AG04450 (cell line): ENCODE data around the gene NLGN1. TPM values are rescaled to one million over a fixed set of nuclear protein-coding genes. Genes with fewer than 3 reads are reported as not detected.

Source experiments
- CTCF ChIA-PET: fragments of 300-600, 350-600 bp; formaldehyde crosslinking; extraction: SDS; loops from one replicate; lab custom pipeline; 2022; ENCODE audit warnings: antibody characterized with exemption, inconsistent platforms; lab: Charles Lee
- POLR2A ChIA-PET: fragments of 350-600 bp; formaldehyde crosslinking; extraction: SDS; loops from one replicate; lab custom pipeline; 2021; ENCODE audit warnings: antibody characterized with exemption, inconsistent platforms; lab: Yijun Ruan, JAX
- DNase-seq: peaks from one replicate; pipeline ENCODE4 v3.0.0-alpha.2; 2011; ENCODE audit warnings: low read depth, low spot score
- H3K27ac ChIP-seq: one replicate; pipeline ENCODE4 v1.5.1; 2012; ENCODE audit warnings: low read depth, low read length, control low read depth
- H3K27me3 ChIP-seq: one replicate; pipeline ENCODE4 v1.6.0; 2012; ENCODE audit warnings: low read length; ENCODE audit not compliant: control insufficient read depth, insufficient read depth
- H3K4me3 ChIP-seq: 2 replicates; pipeline ENCODE4 v1.5.1; 2011; ENCODE audit warnings: mild to moderate bottlenecking, low read depth, low read length, control low read depth
- H3K9me3 ChIP-seq: 2 replicates; pipeline ENCODE4 v1.5.1; 2012; ENCODE audit warnings: low read length; ENCODE audit not compliant: control insufficient read depth, insufficient read depth
- CTCF ChIP-seq: IDR thresholded peaks from 2 replicates; pipeline ENCODE4 v1.5.1; 2011; ENCODE audit warnings: low read depth, low read length, control low read depth, inconsistent platforms
- polyA plus RNA-seq: library from polyadenylated mRNA; depleted of rRNA; stranded (reverse); fragments of >200 nt; gene quantifications from 2 replicates; pipeline ENCODE4 v1.2.3, GENCODE V29; 2011

The NLGN1 gene
- polyA plus RNA-seq, 1 experiment: 1.7 TPM

GRCh38 chr3:173761161-173761560 lies 363.6 kb downstream of the NLGN1 start:
- POLR2A ChIA-PET: no interaction called here
- DNase-seq: no peak
- no peak for TF ChIP-seq CTCF
- Histone ChIP-seq H3K27ac (no peak overlapping the region), H3K4me3 (no peak overlapping the region), H3K9me3 (no peaks in the 10 kb centered on the region), H3K27me3 (no peaks in the 10 kb centered on the region)
- CTCF ChIA-PET: no interaction called here

- ChIA-PET CTCF (interaction anchor here (1.2 kb wide), 1 partner anchor 12 kb away, joined by 3 read pairs; no protein-coding TSS in a partner anchor), POLR2A (no interaction called here)
- no peak for TF ChIP-seq CTCF
- no peak for DNase-seq
- Histone ChIP-seq H3K4me3 (no peak overlapping the region), H3K9me3 (no peaks in the 10 kb centered on the region), H3K27ac (no peak overlapping the region), H3K27me3 (no peaks in the 10 kb centered on the region)
Observed at GRCh38 chr3:173762501-173762900, 365.0 kb downstream of the NLGN1 start.

GRCh38 chr3:173770011-173770410 lies 372.5 kb downstream of the NLGN1 start:
- POLR2A ChIA-PET: no interaction called here
- Histone ChIP-seq H3K9me3 (no peaks in the 10 kb centered on the region), H3K27me3 (no peaks in the 10 kb centered on the region), H3K27ac (no peak overlapping the region), H3K4me3 (no peak overlapping the region)
- no peak for DNase-seq
- TF ChIP-seq CTCF: no peak
- CTCF ChIA-PET: no interaction called here

- no peaks in the 10 kb centered on the region for H3K9me3 ChIP-seq
- H3K4me3 ChIP-seq: no peak overlapping the region
- TF ChIP-seq CTCF: no peak
- ChIA-PET CTCF (no interaction called here), POLR2A (no interaction called here)
- no peaks in the 10 kb centered on the region for H3K27me3 ChIP-seq
- H3K27ac ChIP-seq: no peak overlapping the region
- no peak for DNase-seq
Observed at GRCh38 chr3:173770796-173771573, 373.4 kb downstream of the NLGN1 start.

- POLR2A ChIA-PET: no interaction called here
- CTCF ChIA-PET: no interaction called here
Observed at GRCh38 chr3:173773800-173774199, 376.3 kb downstream of the NLGN1 start.

More at GRCh38 chr3:173773800-173774199, 376.3 kb downstream of the NLGN1 start:
- no peak for DNase-seq
- TF ChIP-seq CTCF: no peak
- no peaks in the 10 kb centered on the region for H3K9me3 ChIP-seq
- no peak overlapping the region for H3K4me3 ChIP-seq
- H3K27ac ChIP-seq: no peak overlapping the region
- H3K27me3 ChIP-seq: no peaks in the 10 kb centered on the region
